ENCODE results near the gene SGF29.
"Not testable (repeated sequence)": the region's sequence is repeated elsewhere in the genome, so short reads cannot be mapped to it uniquely, and the experiment has no call there.

The SGF29 gene

GRCh38 chr16:28596115-28596630 is 42.5 kb downstream of the SGF29 start:
- no peak for TF ChIP-seq JUND (IDR thresholded peaks at IDR 0.05; ENCODE audit: low read depth)
- DNase-seq (ENCODE audit: low read depth in 1 of 2, low spot score in 1 of 2), result no peak
- in situ Hi-C loops (cut with HindIII; ENCODE audit: low pct_unique_long_range_greater_than_20kb, low sequenced_read_pairs), result no loop called here

- peak; percentile 43 to 85 for DNase-seq (ENCODE audit: low read depth in 1 of 2, low spot score in 1 of 2)
- in situ Hi-C loops (cut with HindIII; ENCODE audit: low pct_unique_long_range_greater_than_20kb, low sequenced_read_pairs), result no loop called here
- no peak for TF ChIP-seq JUND (IDR thresholded peaks at IDR 0.05; ENCODE audit: low read depth)
Observed at GRCh38 chr16:28596840-28597691, 43.3 kb downstream of the SGF29 start, which contains the start of gene SULT1A2. Gene SULT1A2, minus strand, starts transcription at chr16:28597050. Its CDS starts 1,120 bp downstream, at chr16:28595930.

- no peak for TF ChIP-seq JUND (IDR thresholded peaks at IDR 0.05; ENCODE audit: low read depth)
- peak in 1 of 2 experiments; percentile 41 for DNase-seq (ENCODE audit: low read depth in 1 of 2, low spot score in 1 of 2)
- in situ Hi-C loops (cut with HindIII; ENCODE audit: low pct_unique_long_range_greater_than_20kb, low sequenced_read_pairs), result no loop called here
Observed at GRCh38 chr16:28597692-28598261, 44.1 kb downstream of the SGF29 start.

GRCh38 chr16:28599377-28600285 is 45.9 kb downstream of the SGF29 start:
- in situ Hi-C loops (cut with HindIII; ENCODE audit: low pct_unique_long_range_greater_than_20kb, low sequenced_read_pairs), result not testable (repeated sequence)

GRCh38 chr16:28600965-28601364 is 47.2 kb downstream of the SGF29 start:
- DNase-seq (ENCODE audit: low read depth in 1 of 2, low spot score in 1 of 2); in situ Hi-C loops (cut with HindIII; ENCODE audit: low pct_unique_long_range_greater_than_20kb, low sequenced_read_pairs): not testable (repeated sequence)

More at GRCh38 chr16:28599377-28600285, 45.9 kb downstream of the SGF29 start:
- DNase-seq (ENCODE audit: low read depth in 1 of 2, low spot score in 1 of 2), result not testable (repeated sequence)

- in situ Hi-C loops (cut with HindIII; ENCODE audit: low pct_unique_long_range_greater_than_20kb, low sequenced_read_pairs); DNase-seq (ENCODE audit: low read depth in 1 of 2, low spot score in 1 of 2): not testable (repeated sequence)
Observed at GRCh38 chr16:28601589-28601988, 47.9 kb downstream of the SGF29 start.

- DNase-seq (ENCODE audit: low read depth in 1 of 2, low spot score in 1 of 2); in situ Hi-C loops (cut with HindIII; ENCODE audit: low pct_unique_long_range_greater_than_20kb, low sequenced_read_pairs): not testable (repeated sequence)
Observed at GRCh38 chr16:28602062-28602461, 48.3 kb downstream of the SGF29 start.

- no peak for DNase-seq (ENCODE audit: low read depth in 1 of 2, low spot score in 1 of 2)
- TF ChIP-seq JUND (IDR thresholded peaks at IDR 0.05; ENCODE audit: low read depth), result no peak
- in situ Hi-C loops (cut with HindIII; ENCODE audit: low pct_unique_long_range_greater_than_20kb, low sequenced_read_pairs), result no loop called here
Observed at GRCh38 chr16:28602529-28602928, 48.8 kb downstream of the SGF29 start.

GRCh38 chr16:28603381-28604185 is 49.9 kb downstream of the SGF29 start:
- no peak for TF ChIP-seq JUND (IDR thresholded peaks at IDR 0.05; ENCODE audit: low read depth)
- no peak for DNase-seq (ENCODE audit: low read depth in 1 of 2, low spot score in 1 of 2)
- in situ Hi-C loops (cut with HindIII; ENCODE audit: low pct_unique_long_range_greater_than_20kb, low sequenced_read_pairs), result no loop called here

- no peak for DNase-seq (ENCODE audit: low read depth in 1 of 2, low spot score in 1 of 2)
- in situ Hi-C loops (cut with HindIII; ENCODE audit: low pct_unique_long_range_greater_than_20kb, low sequenced_read_pairs), result no loop called here
- TF ChIP-seq JUND (IDR thresholded peaks at IDR 0.05; ENCODE audit: low read depth), result no peak
Observed at GRCh38 chr16:28604186-28604565, 50.5 kb downstream of the SGF29 start.

- DNase-seq (ENCODE audit: low read depth in 1 of 2, low spot score in 1 of 2), result no peak
- no peak for TF ChIP-seq JUND (IDR thresholded peaks at IDR 0.05; ENCODE audit: low read depth)
- in situ Hi-C loops (cut with HindIII; ENCODE audit: low pct_unique_long_range_greater_than_20kb, low sequenced_read_pairs), result no loop called here
Observed at GRCh38 chr16:28606291-28607115, 52.8 kb downstream of the SGF29 start.

Measured in T47D (cell line).